GM06990 (cell line): ENCODE results near the gene RWDD4.

ENCODE experiments used
- DNase-seq: peaks from one replicate; pipeline ENCODE4 v3.0.0-alpha.2; 2011; ENCODE audit not compliant: insufficient read length; ENCODE audit errors: extremely low read depth
- H3K27me3 ChIP-seq: replicated peaks from 2 replicates; pipeline ENCODE4 v1.6.0; 2011; ENCODE audit warnings: low read length; ENCODE audit not compliant: control insufficient read depth, insufficient read depth
- H3K36me3 ChIP-seq: 2 replicates; pipeline ENCODE4 v1.5.1; 2011; ENCODE audit warnings: low read length; ENCODE audit not compliant: control insufficient read depth, insufficient read depth
- H3K4me3 ChIP-seq: replicated peaks from 2 replicates; pipeline ENCODE4 v1.5.1; 2011; ENCODE audit warnings: low read depth, mild to moderate bottlenecking, control low read depth, low read length
- CTCF ChIP-seq: IDR thresholded peaks from 2 replicates; pipeline ENCODE4 v1.5.1; 2011; ENCODE audit warnings: low read length, control low read depth, mild to moderate bottlenecking, inconsistent platforms; ENCODE audit not compliant: insufficient read depth, poor library complexity, severe bottlenecking

The RWDD4 gene

DNA sequence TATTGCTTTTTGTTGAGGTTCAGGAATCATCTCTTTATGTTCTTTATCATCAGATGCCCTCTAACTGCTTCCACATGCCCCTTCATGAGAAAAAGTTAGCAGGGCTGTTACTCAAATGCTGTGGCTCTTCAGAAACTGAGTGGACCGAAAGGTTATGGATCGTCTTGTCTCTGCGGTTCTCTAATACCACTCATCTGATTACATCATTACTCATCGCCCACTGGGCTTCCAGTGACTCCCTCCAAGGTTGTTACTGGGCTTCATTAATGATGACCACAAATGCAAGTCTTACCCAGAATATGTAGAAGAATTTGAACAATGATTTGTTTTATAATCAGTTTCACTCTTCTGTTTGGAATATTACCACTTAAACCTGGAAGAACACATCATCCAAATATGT, 67.7 kb downstream of the RWDD4 start:
- no peak for TF ChIP-seq CTCF
- no peak for DNase-seq
- Histone ChIP-seq H3K4me3 (no peak overlapping the region), H3K27me3 (no peaks in the 10 kb centered on the region), H3K36me3 (no peaks in the 10 kb centered on the region)
